Activated T-helper 1 cell treated with Interleukin-2 at 50 U/mL for 16 hours (primary cell): ENCODE results near the gene SMLR1.
"Not testable (repeated sequence)": the region's sequence is repeated elsewhere in the genome, so short reads cannot be mapped to it uniquely, and the experiment has no call there.

Experiments
- DNase-seq: peaks from one replicate; pipeline ENCODE4 v3.0.0-alpha.2; 2020; ENCODE audit warnings: low read depth

Gene SMLR1

GRCh38 chr6:130827247-130828149, at the start of gene SMLR1:
Gene SMLR1 (plus strand): TSS chr6:130827406. CDS start chr6:130827414, 8 bp downstream.
- DNase-seq: no peak

GRCh38 chr6:130778946-130779657, 48.1 kb upstream of the SMLR1 start:
- DNase-seq: no peak

- no peak for DNase-seq
Measured at GRCh38 chr6:130779658-130780033, 47.6 kb upstream of the SMLR1 start.

GRCh38 chr6:130780122-130780521, 47.1 kb upstream of the SMLR1 start:
- no peak for DNase-seq

- no peak for DNase-seq
Measured at GRCh38 chr6:130781557-130781956, 45.6 kb upstream of the SMLR1 start.

GRCh38 chr6:130783416-130784107, 43.6 kb upstream of the SMLR1 start:
- no peak for DNase-seq

GRCh38 chr6:130787726-130788500, 39.3 kb upstream of the SMLR1 start:
- DNase-seq: no peak

GRCh38 chr6:130788954-130789353, 38.3 kb upstream of the SMLR1 start:
- no peak for DNase-seq

- DNase-seq: no peak
Measured at GRCh38 chr6:130794010-130794697, 33.1 kb upstream of the SMLR1 start.

- DNase-seq: no peak
Measured at GRCh38 chr6:130794738-130795137, 32.5 kb upstream of the SMLR1 start.

GRCh38 chr6:130796313-130796905, 30.8 kb upstream of the SMLR1 start:
- no peak for DNase-seq

- DNase-seq: no peak
Measured at GRCh38 chr6:130797061-130797460, 30.1 kb upstream of the SMLR1 start.

GRCh38 chr6:130801368-130801767, 25.8 kb upstream of the SMLR1 start:
- not testable (repeated sequence) for DNase-seq

- DNase-seq: no peak
Measured at GRCh38 chr6:130810307-130811030, 16.7 kb upstream of the SMLR1 start.

- no peak for DNase-seq
Measured at GRCh38 chr6:130811932-130812331, 15.3 kb upstream of the SMLR1 start.

GRCh38 chr6:130814506-130814905, 12.7 kb upstream of the SMLR1 start:
- no peak for DNase-seq

- DNase-seq: no peak
Measured at GRCh38 chr6:130815200-130816071, 11.8 kb upstream of the SMLR1 start.

GRCh38 chr6:130822736-130823135, 4.5 kb upstream of the SMLR1 start:
- no peak for DNase-seq
